ENCODE results near the gene ELOA.

Gene ELOA

GRCh38 chr1:23745515-23745914 lies 2.2 kb downstream of the ELOA start:
- TF ChIP-seq, protein P1, sequence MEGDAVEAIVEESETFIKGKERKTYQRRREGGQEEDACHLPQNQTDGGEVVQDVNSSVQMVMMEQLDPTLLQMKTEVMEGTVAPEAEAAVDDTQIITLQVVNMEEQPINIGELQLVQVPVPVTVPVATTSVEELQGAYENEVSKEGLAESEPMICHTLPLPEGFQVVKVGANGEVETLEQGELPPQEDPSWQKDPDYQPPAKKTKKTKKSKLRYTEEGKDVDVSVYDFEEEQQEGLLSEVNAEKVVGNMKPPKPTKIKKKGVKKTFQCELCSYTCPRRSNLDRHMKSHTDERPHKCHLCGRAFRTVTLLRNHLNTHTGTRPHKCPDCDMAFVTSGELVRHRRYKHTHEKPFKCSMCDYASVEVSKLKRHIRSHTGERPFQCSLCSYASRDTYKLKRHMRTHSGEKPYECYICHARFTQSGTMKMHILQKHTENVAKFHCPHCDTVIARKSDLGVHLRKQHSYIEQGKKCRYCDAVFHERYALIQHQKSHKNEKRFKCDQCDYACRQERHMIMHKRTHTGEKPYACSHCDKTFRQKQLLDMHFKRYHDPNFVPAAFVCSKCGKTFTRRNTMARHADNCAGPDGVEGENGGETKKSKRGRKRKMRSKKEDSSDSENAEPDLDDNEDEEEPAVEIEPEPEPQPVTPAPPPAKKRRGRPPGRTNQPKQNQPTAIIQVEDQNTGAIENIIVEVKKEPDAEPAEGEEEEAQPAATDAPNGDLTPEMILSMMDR (IDR thresholded peaks at IDR 0.05), result peak; percentile 22; the same call in 1 of the 2 replicates

GRCh38 chr1:23748016-23748415 lies 4.7 kb downstream of the ELOA start:
- TF ChIP-seq, protein P1 (IDR thresholded peaks at IDR 0.05), result no peak

DNA sequence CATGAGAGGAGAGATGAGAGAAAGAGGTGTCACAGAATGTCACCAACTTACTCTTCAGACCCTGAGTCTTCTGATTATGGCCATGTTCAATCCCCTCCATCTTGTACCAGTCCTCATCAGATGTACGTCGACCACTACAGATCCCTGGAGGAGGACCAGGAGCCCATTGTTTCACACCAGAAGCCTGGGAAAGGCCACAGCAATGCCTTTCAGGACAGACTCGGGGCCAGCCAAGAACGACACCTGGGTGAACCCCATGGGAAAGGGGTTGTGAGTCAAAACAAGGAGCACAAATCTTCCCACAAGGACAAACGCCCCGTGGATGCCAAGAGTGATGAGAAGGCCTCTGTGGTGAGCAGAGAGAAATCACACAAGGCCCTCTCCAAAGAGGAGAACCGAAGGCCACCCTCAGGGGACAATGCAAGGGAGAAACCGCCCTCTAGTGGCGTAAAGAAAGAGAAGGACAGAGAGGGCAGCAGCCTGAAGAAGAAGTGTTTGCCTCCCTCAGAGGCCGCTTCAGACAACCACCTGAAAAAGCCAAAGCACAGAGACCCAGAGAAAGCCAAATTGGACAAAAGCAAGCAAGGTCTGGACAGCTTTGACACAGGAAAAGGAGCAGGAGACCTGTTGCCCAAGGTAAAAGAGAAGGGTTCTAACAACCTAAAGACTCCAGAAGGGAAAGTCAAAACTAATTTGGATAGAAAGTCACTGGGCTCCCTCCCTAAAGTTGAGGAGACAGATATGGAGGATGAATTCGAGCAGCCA lies 8.0 kb downstream of the ELOA start:
- TF ChIP-seq, protein P1 (IDR thresholded peaks at IDR 0.05), result peak; percentile 50

GRCh38 chr1:23751815-23752200 lies 8.5 kb downstream of the ELOA start:
- TF ChIP-seq, protein P1 (IDR thresholded peaks at IDR 0.05), result no peak

DNA sequence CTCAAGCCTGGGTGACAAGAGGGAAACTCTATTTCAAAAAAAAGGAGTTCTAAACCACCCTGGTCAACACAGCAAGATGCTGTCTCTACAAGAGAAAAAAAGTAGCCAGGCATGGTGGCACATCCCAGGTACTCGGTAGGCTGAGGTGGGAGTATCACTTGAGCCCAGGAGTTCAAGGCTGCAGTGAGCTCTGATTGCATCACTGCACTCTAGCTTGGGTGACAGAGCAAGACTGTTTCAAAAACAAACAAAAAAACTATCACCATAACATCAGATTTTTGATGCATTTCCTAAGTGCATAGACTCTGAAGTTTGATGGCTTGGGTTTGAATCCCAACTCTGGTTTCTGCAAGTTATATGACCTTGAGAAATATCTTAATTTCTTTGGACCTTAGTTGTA lies 9.6 kb downstream of the ELOA start:
- TF ChIP-seq, protein P1 (IDR thresholded peaks at IDR 0.05), result no peak

GRCh38 chr1:23756676-23757075 lies 13.4 kb downstream of the ELOA start:
- TF ChIP-seq, protein P1 (IDR thresholded peaks at IDR 0.05), result no peak

DNA sequence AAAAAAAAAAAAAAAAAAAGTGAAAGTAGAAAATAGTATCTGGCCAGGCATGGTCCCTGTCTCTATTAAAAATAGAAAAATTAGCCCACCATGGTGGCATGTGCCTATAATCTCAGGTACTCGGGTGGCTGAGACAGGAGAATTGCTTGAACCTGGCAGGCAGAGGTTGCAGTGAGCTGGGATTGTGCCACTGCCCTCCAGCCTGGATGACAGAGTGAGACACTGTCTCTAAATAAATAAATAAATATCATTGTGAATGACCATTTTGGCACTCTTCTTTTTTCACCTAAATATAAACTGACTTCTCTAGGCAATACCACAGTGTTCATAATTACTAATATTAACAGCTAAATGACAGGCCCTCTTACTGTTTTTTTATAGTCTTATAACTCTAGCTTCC lies 14.5 kb downstream of the ELOA start:
- TF ChIP-seq, protein P1 (IDR thresholded peaks at IDR 0.05), result no peak

DNA sequence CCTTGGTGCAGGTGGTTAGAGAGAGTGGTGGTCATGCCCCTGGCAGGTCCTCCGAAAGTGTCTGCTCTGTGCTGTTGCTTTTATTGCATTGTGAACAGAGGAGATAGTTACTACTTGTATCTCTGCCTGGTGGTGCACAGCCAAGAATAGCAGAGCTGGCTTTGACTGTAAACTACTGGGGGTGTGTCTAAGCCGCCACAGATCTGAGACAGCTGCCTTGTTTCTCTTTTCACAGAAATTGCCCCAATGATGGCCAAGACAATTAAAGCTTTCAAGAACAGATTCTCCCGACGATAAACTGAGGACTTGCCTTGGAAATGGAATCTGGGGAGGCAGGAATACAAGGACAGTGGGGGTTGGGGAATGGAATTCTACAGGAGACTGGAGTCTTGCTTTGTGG lies 16.0 kb downstream of the ELOA start:
- TF ChIP-seq, protein P1 (IDR thresholded peaks at IDR 0.05), result no peak
